Esophagus (tissue), 2 donors: Measurements from ENCODE around the gene SOX8. TPM values are rescaled to one million over a fixed set of nuclear protein-coding genes. Genes with fewer than 3 reads are reported as not detected.

Source experiments
- H3K27ac ChIP-seq, 2 donors: one replicate each; pipeline ENCODE4 v1.5.1; 2013; ENCODE audit warnings: low read depth in 2 of 2, mild to moderate bottlenecking in 2 of 2, inconsistent platforms in 1 of 2, low read length in 1 of 2, moderate library complexity in 1 of 2
- H3K27me3 ChIP-seq, 2 donors: one replicate each; pipeline ENCODE4 v1.6.1; 2013; ENCODE audit warnings: low read length in 2 of 2, control low read depth in 1 of 2, mild to moderate bottlenecking in 1 of 2; ENCODE audit not compliant: insufficient read depth in 2 of 2, control insufficient read depth in 1 of 2
- H3K36me3 ChIP-seq, 2 donors: one replicate each; pipeline ENCODE4 v1.6.1; 2013; ENCODE audit warnings: low read length in 1 of 2; ENCODE audit not compliant: control insufficient read depth in 2 of 2, insufficient read depth in 2 of 2
- H3K4me1 ChIP-seq, 2 donors: one replicate each; pipeline ENCODE4 v1.6.1; 2013; ENCODE audit warnings: low read length in 1 of 2; ENCODE audit not compliant: control insufficient read depth in 2 of 2, insufficient read depth in 2 of 2
- H3K4me3 ChIP-seq, 2 donors: one replicate each; pipeline ENCODE4 v1.5.1; 2013; ENCODE audit warnings: low read length in 2 of 2, mild to moderate bottlenecking in 2 of 2, low read depth in 1 of 2, moderate library complexity in 1 of 2
- H3K9me3 ChIP-seq, 2 donors: one replicate each; pipeline ENCODE4 v1.6.1; 2013; ENCODE audit warnings: mild to moderate bottlenecking in 2 of 2, low read depth in 1 of 2, low read length in 1 of 2, moderate library complexity in 1 of 2; ENCODE audit not compliant: control insufficient read depth in 2 of 2, insufficient read depth in 1 of 2
- whole genome bisulfite sequencing, 2 donors: extraction: QIAGEN DNeasy Blood & Tissue Kit; methylation state at CpG; one replicate each; pipeline ENCODE4 v1.1.7; 2013; 5-methylcytosine and 5-hydroxymethylcytosine counted together
- polyA plus RNA-seq, 2 donors: library from polyadenylated mRNA; stranded (reverse); fragments of 200-250 nt; gene quantifications; one replicate each; pipeline ENCODE4 v1.2.3, GENCODE V29; 2013
- donor health status: healthy with polysubstance abuse.
- donor health status: Bipolar disorder and iron deficiency.

SOX8 gene
- polyA plus RNA-seq, 2 donors = 0.18 to 0.25 TPM

- Histone ChIP-seq H3K27ac (no peak overlapping the region), H3K4me1 (no peaks in the 10 kb centered on the region), H3K4me3 (no peak overlapping the region), H3K9me3 (no peaks in the 10 kb centered on the region), H3K36me3 (no peaks in the 10 kb centered on the region), H3K27me3 (peaks cover 0 to 11% of the 10 kb centered on the region in 2 donors)
- 70 to 74% methylated on average over 35 of the region's 35 CpGs for WGBS, 2 donors
Observed at GRCh38 chr16:1026057-1026783, 44.6 kb downstream of the SOX8 start.

GRCh38 chr16:1026784-1027500 lies 45.4 kb downstream of the SOX8 start:
- Histone ChIP-seq H3K36me3 (no peaks in the 10 kb centered on the region), H3K27me3 (peaks cover 0 to 5% of the 10 kb centered on the region in 2 donors), H3K9me3 (no peaks in the 10 kb centered on the region), H3K27ac (no peak overlapping the region), H3K4me3 (no peak overlapping the region), H3K4me1 (no peaks in the 10 kb centered on the region)
- 74 to 83% methylated on average over 27 of the region's 27 CpGs for WGBS, 2 donors

DNA sequence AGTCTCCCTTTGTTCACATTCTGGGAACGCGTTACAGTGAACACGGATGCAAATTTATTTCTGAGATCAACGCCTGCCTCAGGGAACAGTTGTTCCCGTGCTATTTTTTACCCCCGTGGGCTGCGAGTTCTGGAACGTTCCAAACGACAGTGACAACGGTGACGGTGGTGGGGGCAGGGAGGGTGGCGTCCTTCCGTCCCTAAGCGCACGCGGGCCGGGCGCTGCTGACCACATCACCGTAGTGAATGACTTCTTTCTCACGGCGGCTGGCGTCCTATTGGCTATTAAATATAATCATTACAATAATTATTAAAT lies 45.9 kb downstream of the SOX8 start:
- peaks cover 0 to 3% of the 10 kb centered on the region in 2 donors for H3K27me3 ChIP-seq
- no peaks in the 10 kb centered on the region for H3K4me1 ChIP-seq
- WGBS, 2 donors = 71 to 82% methylated on average over 22 of the region's 22 CpGs
- H3K4me3 ChIP-seq = no peak overlapping the region
- no peaks in the 10 kb centered on the region for H3K36me3 ChIP-seq
- no peak overlapping the region for H3K27ac ChIP-seq
- no peaks in the 10 kb centered on the region for H3K9me3 ChIP-seq

- peaks cover 0 to 2% of the 10 kb centered on the region in 2 donors for H3K27me3 ChIP-seq
- WGBS, 2 donors = 48 to 67% methylated on average over 15 of the region's 15 CpGs
- no peaks in the 10 kb centered on the region for H3K9me3 ChIP-seq
- H3K36me3 ChIP-seq = no peaks in the 10 kb centered on the region
- H3K4me3 ChIP-seq = no peak overlapping the region
- no peak overlapping the region for H3K27ac ChIP-seq
- no peaks in the 10 kb centered on the region for H3K4me1 ChIP-seq
Observed at GRCh38 chr16:1028056-1028455, 46.5 kb downstream of the SOX8 start.

- no peaks in the 10 kb centered on the region for H3K36me3 ChIP-seq
- 30 to 41% methylated on average over 36 to 39 of the region's 39 CpGs for WGBS, 2 donors
- peaks cover 0 to 4% of the 10 kb centered on the region in 2 donors for H3K9me3 ChIP-seq
- no peak overlapping the region for H3K4me3 ChIP-seq
- no peaks in the 10 kb centered on the region for H3K4me1 ChIP-seq
- no peak overlapping the region for H3K27ac ChIP-seq
- H3K27me3 ChIP-seq = peaks cover 0 to 2% of the 10 kb centered on the region in 2 donors
Observed at GRCh38 chr16:1028524-1029258, 47.1 kb downstream of the SOX8 start.

DNA sequence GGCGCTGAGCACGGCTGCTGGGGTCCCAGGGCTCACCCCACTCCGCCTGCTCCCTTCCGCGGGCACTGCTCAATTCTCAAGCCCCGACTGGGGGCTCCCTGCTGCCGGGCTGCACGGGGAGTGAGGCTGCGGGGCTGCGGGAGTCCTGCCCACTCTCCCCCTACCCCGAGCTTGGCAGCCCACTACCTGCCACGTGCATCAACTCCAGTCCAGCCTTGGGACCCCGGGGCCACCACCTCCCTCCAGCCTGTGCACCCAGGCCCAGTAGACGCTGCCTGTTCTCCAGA lies 47.6 kb downstream of the SOX8 start:
- Histone ChIP-seq H3K4me1 (no peaks in the 10 kb centered on the region), H3K4me3 (no peak overlapping the region), H3K36me3 (no peaks in the 10 kb centered on the region), H3K27ac (no peak overlapping the region), H3K9me3 (peaks cover 0 to 4% of the 10 kb centered on the region in 2 donors), H3K27me3 (peaks cover 0 to 2% of the 10 kb centered on the region in 2 donors)
- 61 to 64% methylated on average over 14 of the region's 14 CpGs for WGBS, 2 donors

GRCh38 chr16:1030473-1030901 lies 48.9 kb downstream of the SOX8 start:
- H3K27me3 ChIP-seq = peaks cover 0 to 2% of the 10 kb centered on the region in 2 donors
- H3K4me3 ChIP-seq = no peak overlapping the region
- H3K36me3 ChIP-seq = no peaks in the 10 kb centered on the region
- peaks cover 0 to 4% of the 10 kb centered on the region in 2 donors for H3K9me3 ChIP-seq
- H3K27ac ChIP-seq = no peak overlapping the region
- H3K4me1 ChIP-seq = no peaks in the 10 kb centered on the region
- 28 to 31% methylated on average over 24 to 26 of the region's 26 CpGs for WGBS, 2 donors

DNA sequence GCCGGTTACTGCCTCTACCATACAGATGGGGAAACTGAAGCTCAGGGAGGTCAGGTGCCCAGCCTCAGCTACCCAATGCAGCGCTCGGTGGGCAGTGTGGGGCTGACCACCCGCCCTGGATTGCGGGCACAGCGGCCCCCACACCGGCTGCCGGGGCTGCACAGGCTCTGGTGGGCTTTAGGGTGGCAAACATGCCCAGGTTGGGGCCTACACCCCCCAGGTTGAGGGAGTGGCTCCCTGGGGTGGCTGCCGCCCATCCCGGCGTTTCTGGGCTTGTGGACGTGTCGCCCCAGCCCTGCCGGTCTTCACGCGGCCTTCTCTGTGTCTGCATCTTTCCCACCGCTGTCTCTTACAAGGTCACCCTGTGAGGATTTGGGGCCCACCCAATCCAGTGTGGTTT lies 50.1 kb downstream of the SOX8 start:
- H3K9me3 ChIP-seq = peaks cover 0 to 4% of the 10 kb centered on the region in 2 donors
- no peaks in the 10 kb centered on the region for H3K4me1 ChIP-seq
- H3K27me3 ChIP-seq = peaks cover 0 to 2% of the 10 kb centered on the region in 2 donors
- H3K36me3 ChIP-seq = no peaks in the 10 kb centered on the region
- H3K27ac ChIP-seq = no peak overlapping the region
- H3K4me3 ChIP-seq = no peak overlapping the region
- 88 to 90% methylated on average over 17 of the region's 17 CpGs for WGBS, 2 donors

- 88 to 92% methylated on average over 2 of the region's 2 CpGs for WGBS, 2 donors
- no peak overlapping the region for H3K4me3 ChIP-seq
- H3K27ac ChIP-seq = no peak overlapping the region
- H3K27me3 ChIP-seq = peaks cover 0 to 2% of the 10 kb centered on the region in 2 donors
- H3K9me3 ChIP-seq = peaks cover 0 to 4% of the 10 kb centered on the region in 2 donors
- no peaks in the 10 kb centered on the region for H3K4me1 ChIP-seq
- H3K36me3 ChIP-seq = no peaks in the 10 kb centered on the region
Observed at GRCh38 chr16:1032607-1033006, 51.0 kb downstream of the SOX8 start.
